Islet precursor cell (in vitro differentiated cells): ENCODE data around the gene APP.
"Not testable (repeated sequence)": the region's sequence is repeated elsewhere in the genome, so short reads cannot be mapped to it uniquely, and the experiment has no call there.

ENCODE experiments used
- DNase-seq: peaks from one replicate; pipeline ENCODE4 v3.0.0-alpha.2; 2018

Gene APP

GRCh38 chr21:26060335-26061115 lies 110.0 kb downstream of the APP start:
- DNase-seq = no peak

GRCh38 chr21:26057477-26058170 lies 112.9 kb downstream of the APP start:
- no peak for DNase-seq

- no peak for DNase-seq
Measured at GRCh38 chr21:26055841-26056264, 114.7 kb downstream of the APP start.

GRCh38 chr21:26055010-26055409 lies 115.6 kb downstream of the APP start:
- DNase-seq = no peak

- no peak for DNase-seq
Measured at GRCh38 chr21:26052057-26052456, 118.5 kb downstream of the APP start.

GRCh38 chr21:26050857-26051256 lies 119.7 kb downstream of the APP start:
- peak; percentile 73 for DNase-seq

- no peak for DNase-seq
Measured at GRCh38 chr21:26049803-26050202, 120.8 kb downstream of the APP start.

GRCh38 chr21:26047279-26047967 lies 123.1 kb downstream of the APP start:
- no peak for DNase-seq

- no peak for DNase-seq
Measured at GRCh38 chr21:26043891-26044290, 126.7 kb downstream of the APP start.

GRCh38 chr21:26042181-26042876 lies 128.2 kb downstream of the APP start:
- DNase-seq = no peak

- DNase-seq = no peak
Measured at GRCh38 chr21:26041431-26042180, 129.0 kb downstream of the APP start.

GRCh38 chr21:26036916-26037315 lies 133.7 kb downstream of the APP start:
- no peak for DNase-seq

GRCh38 chr21:26032263-26032662 lies 138.3 kb downstream of the APP start:
- DNase-seq = no peak

- DNase-seq = no peak
Measured at GRCh38 chr21:26028183-26028582, 142.4 kb downstream of the APP start.

GRCh38 chr21:26027696-26028095 lies 142.9 kb downstream of the APP start:
- DNase-seq = peak; percentile 54

- DNase-seq = no peak
Measured at GRCh38 chr21:26025536-26026512, 144.7 kb downstream of the APP start.

GRCh38 chr21:26023406-26023805 lies 147.2 kb downstream of the APP start:
- DNase-seq = not testable (repeated sequence)

GRCh38 chr21:26022598-26023337 lies 147.8 kb downstream of the APP start:
- DNase-seq = not testable (repeated sequence)

GRCh38 chr21:26020510-26020909 lies 150.1 kb downstream of the APP start:
- DNase-seq = no peak

- DNase-seq = no peak
Measured at GRCh38 chr21:26020081-26020480, 150.5 kb downstream of the APP start.
